HepG2 (cell line): Measurements from ENCODE around the gene AHCYL1. TPM values are rescaled to one million over a fixed set of nuclear protein-coding genes. Genes with fewer than 3 reads are reported as not detected.

Experiments used
- EP300 ChIP-seq, 3 experiments: sonication (generic) in 1 of 3; formaldehyde crosslinking in 1 of 3; IDR thresholded peaks; 2 replicates each; pipeline versions ENCODE4 v1.5.1 to v1.6.1; 2011 to 2020; ENCODE audit warnings: low read depth in 2 of 3, low read length in 2 of 3, borderline replicate concordance in 1 of 3, improper control_type of control experiment in 1 of 3, mild to moderate bottlenecking in 1 of 3, missing genetic modification reagents in 1 of 3, moderate library complexity in 1 of 3
- ESRRA ChIP-seq: sonication (generic); formaldehyde crosslinking; IDR thresholded peaks from 2 replicates; pipeline ENCODE4 v1.5.1; 2020; ENCODE audit warnings: mild to moderate bottlenecking, low read depth, missing genetic modification reagents
- HNF4A ChIP-seq: sonication (generic); formaldehyde crosslinking; IDR thresholded peaks from 2 replicates; pipeline ENCODE4 v1.4.0; 2020; ENCODE audit warnings: missing genetic modification reagents
- MEIS2 ChIP-seq: sonication (generic); formaldehyde crosslinking; IDR thresholded peaks from 2 replicates; pipeline ENCODE4 v1.9.0; 2021; ENCODE audit warnings: mild to moderate bottlenecking, missing genetic modification reagents
- MXD4 ChIP-seq: IDR thresholded peaks from 2 replicates; pipeline ENCODE4 v1.6.1; 2016; ENCODE audit warnings: mild to moderate bottlenecking, missing biosample characterization, missing genetic modification reagents
- TCF12 ChIP-seq, 2 experiments: fragments of 450-650 bp in 1 of 2; sonication (generic) in 1 of 2; formaldehyde crosslinking in 1 of 2; IDR thresholded peaks; 2 replicates each; pipeline versions ENCODE4 v1.6.1 to v1.8.0; 2017 to 2022; ENCODE audit warnings: antibody characterized with exemption in 1 of 2, mild to moderate bottlenecking in 1 of 2, missing genetic modification reagents in 1 of 2, moderate library complexity in 1 of 2
- ZBTB7B ChIP-seq: sonication (generic); formaldehyde crosslinking; IDR thresholded peaks from 2 replicates; pipeline ENCODE4 v1.4.0; 2020; ENCODE audit warnings: missing genetic modification reagents
- ZNF235 ChIP-seq: sonication (generic); formaldehyde crosslinking; IDR thresholded peaks from 2 replicates; pipeline ENCODE4 v1.8.1; 2023; ENCODE audit warnings: mild to moderate bottlenecking, missing genetic modification reagents, borderline replicate concordance
- ZNF260 ChIP-seq: sonication (generic); formaldehyde crosslinking; IDR thresholded peaks from 2 replicates; pipeline ENCODE4 v1.4.0; 2020; ENCODE audit warnings: missing genetic modification reagents, low read depth, mild to moderate bottlenecking, borderline replicate concordance
- ZNF264 ChIP-seq: sonication (generic); formaldehyde crosslinking; IDR thresholded peaks from 2 replicates; pipeline ENCODE4 v1.4.0; 2020; ENCODE audit warnings: missing genetic modification reagents
- ZNF674 ChIP-seq: sonication (generic); formaldehyde crosslinking; IDR thresholded peaks from 2 replicates; pipeline ENCODE4 v1.5.0; 2020; ENCODE audit warnings: low read depth, mild to moderate bottlenecking, missing genetic modification reagents
- polyA plus RNA-seq, 8 experiments: library from polyadenylated mRNA; depleted of rRNA in 3 of 8; stranded (reverse) in 7 of 8; unstranded in 1 of 8; fragments of >200 nt; fragmentation: Illumina TruSeq in 4 of 8; extraction: Trizol in 4 of 8; gene quantifications; 2 replicates each; pipeline versions ENCODE4 v1.2.1 to v1.2.3, GENCODE V29; 2011 to 2016; ENCODE audit warnings: low read depth in 4 of 8, missing spikeins in 1 of 8, mixed read lengths in 1 of 8; ENCODE audit not compliant: insufficient read depth in 1 of 8
- total RNA-seq, 5 experiments: library from RNA; depleted of rRNA; stranded (reverse); fragments of >200 nt; fragmentation: Illumina TruSeq; extraction: Trizol; gene quantifications; 2 replicates each; pipeline ENCODE4 v1.2.3, GENCODE V29; 2016; ENCODE audit warnings: low read depth in 1 of 5
- TF ChIP-seq, protein P1 (sequence below): sonication (generic); formaldehyde crosslinking; IDR thresholded peaks from 2 replicates; pipeline ENCODE4 v1.4.0; 2020; ENCODE audit warnings: missing genetic modification reagents
- TF ChIP-seq, protein P2 (sequence below): IDR thresholded peaks from 2 replicates; pipeline ENCODE4 v1.6.1; 2016; ENCODE audit warnings: missing compliant biosample characterization, missing genetic modification reagents, borderline replicate concordance
- TF ChIP-seq, protein P3 (sequence below): sonication (generic); formaldehyde crosslinking; IDR thresholded peaks from 2 replicates; pipeline ENCODE4 v1.5.1; 2020; ENCODE audit warnings: mild to moderate bottlenecking, missing genetic modification reagents, moderate library complexity
- TF ChIP-seq, protein P4 (sequence below), 2 experiments: sonication (generic) in 1 of 2; formaldehyde crosslinking in 1 of 2; IDR thresholded peaks; 2 replicates each; pipeline versions ENCODE4 v1.6.1 to v1.9.0; 2014 to 2022; ENCODE audit warnings: antibody characterized with exemption in 1 of 2, borderline replicate concordance in 1 of 2, inconsistent platforms in 1 of 2, low read depth in 1 of 2, missing genetic modification reagents in 1 of 2

Gene AHCYL1
- total and polyA plus RNA-seq, 2 of the 13 experiments (the other 11 are each of a cell fraction or from before 2014, with no cell fraction given) = 40.9 to 76.3 TPM

DNA sequence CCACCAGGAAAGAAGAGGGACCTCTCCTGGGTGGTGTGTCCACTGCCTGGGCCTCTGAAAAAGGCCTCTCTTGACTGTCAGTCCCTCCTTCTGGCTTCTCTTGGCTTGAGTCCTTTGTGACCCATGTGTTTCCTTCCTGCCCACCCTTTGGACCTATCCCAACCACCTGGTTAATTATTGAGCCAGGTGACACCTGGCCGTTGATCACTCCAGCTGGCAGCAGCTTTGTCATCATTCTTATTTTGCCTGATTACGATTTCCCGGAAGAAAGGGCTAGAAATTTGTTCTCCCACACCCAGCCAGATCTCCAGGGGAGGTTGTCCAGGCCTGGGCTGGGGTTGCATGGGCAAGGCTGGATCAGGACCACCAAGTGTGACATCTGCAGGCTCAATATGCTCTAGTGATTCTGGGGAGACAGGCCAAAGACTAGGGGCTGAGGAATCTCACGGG lies 49.1 kb upstream of the AHCYL1 start (continued):
- TF ChIP-seq, protein P1, sequence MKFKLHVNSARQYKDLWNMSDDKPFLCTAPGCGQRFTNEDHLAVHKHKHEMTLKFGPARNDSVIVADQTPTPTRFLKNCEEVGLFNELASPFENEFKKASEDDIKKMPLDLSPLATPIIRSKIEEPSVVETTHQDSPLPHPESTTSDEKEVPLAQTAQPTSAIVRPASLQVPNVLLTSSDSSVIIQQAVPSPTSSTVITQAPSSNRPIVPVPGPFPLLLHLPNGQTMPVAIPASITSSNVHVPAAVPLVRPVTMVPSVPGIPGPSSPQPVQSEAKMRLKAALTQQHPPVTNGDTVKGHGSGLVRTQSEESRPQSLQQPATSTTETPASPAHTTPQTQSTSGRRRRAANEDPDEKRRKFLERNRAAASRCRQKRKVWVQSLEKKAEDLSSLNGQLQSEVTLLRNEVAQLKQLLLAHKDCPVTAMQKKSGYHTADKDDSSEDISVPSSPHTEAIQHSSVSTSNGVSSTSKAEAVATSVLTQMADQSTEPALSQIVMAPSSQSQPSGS (CRISPR knock-in tag) = peak; percentile 66; the same call in 1 of the 2 replicates
- TF ChIP-seq, protein P2, sequence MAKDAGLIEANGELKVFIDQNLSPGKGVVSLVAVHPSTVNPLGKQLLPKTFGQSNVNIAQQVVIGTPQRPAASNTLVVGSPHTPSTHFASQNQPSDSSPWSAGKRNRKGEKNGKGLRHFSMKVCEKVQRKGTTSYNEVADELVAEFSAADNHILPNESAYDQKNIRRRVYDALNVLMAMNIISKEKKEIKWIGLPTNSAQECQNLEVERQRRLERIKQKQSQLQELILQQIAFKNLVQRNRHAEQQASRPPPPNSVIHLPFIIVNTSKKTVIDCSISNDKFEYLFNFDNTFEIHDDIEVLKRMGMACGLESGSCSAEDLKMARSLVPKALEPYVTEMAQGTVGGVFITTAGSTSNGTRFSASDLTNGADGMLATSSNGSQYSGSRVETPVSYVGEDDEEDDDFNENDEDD (CRISPR knock-in tag) = peak; percentile 45; the same call in 1 of the 2 replicates
- TF ChIP-seq TCF12 (IDR thresholded peaks at IDR 0.05) (no peak), TCF12 (CRISPR knock-in tag; IDR thresholded peaks at IDR 0.05) (no peak), EP300 (IDR thresholded peaks at IDR 0.05; ENCODE audit: low read depth in 2 of 2, low read length in 2 of 2) (peak in 1 of 2 experiments; percentile 63; a peak in 2 of 4 replicates), EP300 (CRISPR knock-in tag; IDR thresholded peaks at IDR 0.05; ENCODE audit: borderline replicate concordance) (no peak), ZNF235 (CRISPR knock-in tag) (0 out of 2 replicates have a peak, but pooled peaks have one; percentile 38), ZBTB7B (CRISPR knock-in tag) (peak; percentile 65; the same call in 1 of the 2 replicates), ZNF260 (CRISPR knock-in tag) (no peak), ZNF264 (CRISPR knock-in tag) (no peak), ZNF674 (CRISPR knock-in tag) (no peak), MXD4 (CRISPR knock-in tag) (peak; percentile 73; the same call in 1 of the 2 replicates), ESRRA (0 out of 2 replicates have a peak, but pooled peaks have one; percentile 32), MEIS2 (0 out of 2 replicates have a peak, but pooled peaks have one; percentile 34), HNF4A (peak; percentile 74)
- TF ChIP-seq, protein P3, sequence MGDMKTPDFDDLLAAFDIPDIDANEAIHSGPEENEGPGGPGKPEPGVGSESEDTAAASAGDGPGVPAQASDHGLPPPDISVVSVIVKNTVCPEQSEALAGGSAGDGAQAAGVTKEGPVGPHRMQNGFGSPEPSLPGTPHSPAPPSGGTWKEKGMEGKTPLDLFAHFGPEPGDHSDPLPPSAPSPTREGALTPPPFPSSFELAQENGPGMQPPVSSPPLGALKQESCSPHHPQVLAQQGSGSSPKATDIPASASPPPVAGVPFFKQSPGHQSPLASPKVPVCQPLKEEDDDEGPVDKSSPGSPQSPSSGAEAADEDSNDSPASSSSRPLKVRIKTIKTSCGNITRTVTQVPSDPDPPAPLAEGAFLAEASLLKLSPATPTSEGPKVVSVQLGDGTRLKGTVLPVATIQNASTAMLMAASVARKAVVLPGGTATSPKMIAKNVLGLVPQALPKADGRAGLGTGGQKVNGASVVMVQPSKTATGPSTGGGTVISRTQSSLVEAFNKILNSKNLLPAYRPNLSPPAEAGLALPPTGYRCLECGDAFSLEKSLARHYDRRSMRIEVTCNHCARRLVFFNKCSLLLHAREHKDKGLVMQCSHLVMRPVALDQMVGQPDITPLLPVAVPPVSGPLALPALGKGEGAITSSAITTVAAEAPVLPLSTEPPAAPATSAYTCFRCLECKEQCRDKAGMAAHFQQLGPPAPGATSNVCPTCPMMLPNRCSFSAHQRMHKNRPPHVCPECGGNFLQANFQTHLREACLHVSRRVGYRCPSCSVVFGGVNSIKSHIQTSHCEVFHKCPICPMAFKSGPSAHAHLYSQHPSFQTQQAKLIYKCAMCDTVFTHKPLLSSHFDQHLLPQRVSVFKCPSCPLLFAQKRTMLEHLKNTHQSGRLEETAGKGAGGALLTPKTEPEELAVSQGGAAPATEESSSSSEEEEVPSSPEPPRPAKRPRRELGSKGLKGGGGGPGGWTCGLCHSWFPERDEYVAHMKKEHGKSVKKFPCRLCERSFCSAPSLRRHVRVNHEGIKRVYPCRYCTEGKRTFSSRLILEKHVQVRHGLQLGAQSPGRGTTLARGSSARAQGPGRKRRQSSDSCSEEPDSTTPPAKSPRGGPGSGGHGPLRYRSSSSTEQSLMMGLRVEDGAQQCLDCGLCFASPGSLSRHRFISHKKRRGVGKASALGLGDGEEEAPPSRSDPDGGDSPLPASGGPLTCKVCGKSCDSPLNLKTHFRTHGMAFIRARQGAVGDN (CRISPR knock-in tag) = peak; percentile 71
- TF ChIP-seq, protein P4, sequence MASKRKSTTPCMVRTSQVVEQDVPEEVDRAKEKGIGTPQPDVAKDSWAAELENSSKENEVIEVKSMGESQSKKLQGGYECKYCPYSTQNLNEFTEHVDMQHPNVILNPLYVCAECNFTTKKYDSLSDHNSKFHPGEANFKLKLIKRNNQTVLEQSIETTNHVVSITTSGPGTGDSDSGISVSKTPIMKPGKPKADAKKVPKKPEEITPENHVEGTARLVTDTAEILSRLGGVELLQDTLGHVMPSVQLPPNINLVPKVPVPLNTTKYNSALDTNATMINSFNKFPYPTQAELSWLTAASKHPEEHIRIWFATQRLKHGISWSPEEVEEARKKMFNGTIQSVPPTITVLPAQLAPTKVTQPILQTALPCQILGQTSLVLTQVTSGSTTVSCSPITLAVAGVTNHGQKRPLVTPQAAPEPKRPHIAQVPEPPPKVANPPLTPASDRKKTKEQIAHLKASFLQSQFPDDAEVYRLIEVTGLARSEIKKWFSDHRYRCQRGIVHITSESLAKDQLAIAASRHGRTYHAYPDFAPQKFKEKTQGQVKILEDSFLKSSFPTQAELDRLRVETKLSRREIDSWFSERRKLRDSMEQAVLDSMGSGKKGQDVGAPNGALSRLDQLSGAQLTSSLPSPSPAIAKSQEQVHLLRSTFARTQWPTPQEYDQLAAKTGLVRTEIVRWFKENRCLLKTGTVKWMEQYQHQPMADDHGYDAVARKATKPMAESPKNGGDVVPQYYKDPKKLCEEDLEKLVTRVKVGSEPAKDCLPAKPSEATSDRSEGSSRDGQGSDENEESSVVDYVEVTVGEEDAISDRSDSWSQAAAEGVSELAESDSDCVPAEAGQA (IDR thresholded peaks at IDR 0.05; ENCODE audit: low read depth) = no peak
- TF ChIP-seq, protein P4 (CRISPR knock-in tag; IDR thresholded peaks at IDR 0.05; ENCODE audit: borderline replicate concordance) = no peak
